ENCODE data around the gene APOBEC3B.

DNA sequence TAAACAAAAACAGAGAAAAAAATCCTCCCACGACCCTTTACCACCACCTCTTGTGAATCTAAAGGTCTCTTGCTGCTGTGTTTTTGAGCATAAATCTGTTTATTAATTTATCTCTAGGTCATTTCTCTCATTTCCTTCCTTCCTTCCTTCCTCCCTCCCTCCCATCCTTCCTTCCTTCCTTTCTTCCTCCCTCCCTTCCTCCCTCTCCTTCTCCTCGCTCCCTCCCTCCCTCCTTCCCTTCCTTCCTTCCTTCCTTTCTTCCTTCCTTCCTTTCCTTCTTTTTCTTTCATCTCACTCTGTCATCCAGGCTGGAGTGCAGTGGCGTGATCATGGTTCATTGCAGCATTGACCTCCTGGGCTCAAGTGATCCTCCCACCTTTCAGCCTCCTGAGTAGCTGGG lies 38.3 kb upstream of the APOBEC3B start:
- TF ChIP-seq, protein P1, sequence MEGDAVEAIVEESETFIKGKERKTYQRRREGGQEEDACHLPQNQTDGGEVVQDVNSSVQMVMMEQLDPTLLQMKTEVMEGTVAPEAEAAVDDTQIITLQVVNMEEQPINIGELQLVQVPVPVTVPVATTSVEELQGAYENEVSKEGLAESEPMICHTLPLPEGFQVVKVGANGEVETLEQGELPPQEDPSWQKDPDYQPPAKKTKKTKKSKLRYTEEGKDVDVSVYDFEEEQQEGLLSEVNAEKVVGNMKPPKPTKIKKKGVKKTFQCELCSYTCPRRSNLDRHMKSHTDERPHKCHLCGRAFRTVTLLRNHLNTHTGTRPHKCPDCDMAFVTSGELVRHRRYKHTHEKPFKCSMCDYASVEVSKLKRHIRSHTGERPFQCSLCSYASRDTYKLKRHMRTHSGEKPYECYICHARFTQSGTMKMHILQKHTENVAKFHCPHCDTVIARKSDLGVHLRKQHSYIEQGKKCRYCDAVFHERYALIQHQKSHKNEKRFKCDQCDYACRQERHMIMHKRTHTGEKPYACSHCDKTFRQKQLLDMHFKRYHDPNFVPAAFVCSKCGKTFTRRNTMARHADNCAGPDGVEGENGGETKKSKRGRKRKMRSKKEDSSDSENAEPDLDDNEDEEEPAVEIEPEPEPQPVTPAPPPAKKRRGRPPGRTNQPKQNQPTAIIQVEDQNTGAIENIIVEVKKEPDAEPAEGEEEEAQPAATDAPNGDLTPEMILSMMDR (IDR thresholded peaks at IDR 0.05), result no peak
- TF ChIP-seq EZH2 (IDR thresholded peaks at IDR 0.05; ENCODE audit: borderline replicate concordance, insufficient read depth, low read depth, low read length, poor library complexity, severe bottlenecking), result no peak
